ENCODE results near the gene CAMK1D. TPM values are rescaled to one million over a fixed set of nuclear protein-coding genes. Genes with fewer than 3 reads are reported as not detected.

Gene CAMK1D
- total RNA-seq, 4 donors from 2014 or later: 8.8 to 17.8 (median 13.9) TPM

GRCh38 chr10:12572281-12572680 lies 222.9 kb downstream of the CAMK1D start:
- no peak for TF ChIP-seq CTCF (IDR thresholded peaks at IDR 0.05; ENCODE audit: low read depth)

- TF ChIP-seq CTCF (IDR thresholded peaks at IDR 0.05; ENCODE audit: low read depth): no peak
Measured at GRCh38 chr10:12577610-12578009, 228.3 kb downstream of the CAMK1D start.

- no peak for TF ChIP-seq CTCF (IDR thresholded peaks at IDR 0.05; ENCODE audit: low read depth)
Measured at GRCh38 chr10:12579954-12580858, 230.9 kb downstream of the CAMK1D start.

GRCh38 chr10:12583891-12584595 lies 234.7 kb downstream of the CAMK1D start:
- TF ChIP-seq CTCF (IDR thresholded peaks at IDR 0.05; ENCODE audit: low read depth): no peak

GRCh38 chr10:12586741-12587140 lies 237.4 kb downstream of the CAMK1D start:
- no peak for TF ChIP-seq CTCF (IDR thresholded peaks at IDR 0.05; ENCODE audit: low read depth)

- TF ChIP-seq CTCF (IDR thresholded peaks at IDR 0.05; ENCODE audit: low read depth): no peak
Measured at GRCh38 chr10:12587451-12587888, 238.1 kb downstream of the CAMK1D start.
